ENCODE measurements around the gene FAM241A.
A peak's percentile ranks its signal among the peaks of the same experiment; 100 is the strongest.
"Not testable (repeated sequence)": the region's sequence is repeated elsewhere in the genome, so short reads cannot be mapped to it uniquely, and the experiment has no call there.

The FAM241A gene

GRCh38 chr4:112140536-112140935, 4.7 kb upstream of the FAM241A start:
- DNase-seq = no peak

GRCh38 chr4:112141366-112142138, 3.7 kb upstream of the FAM241A start:
- DNase-seq = no peak

- DNase-seq = no peak
These were observed 3.1 kb upstream of the FAM241A start for GRCh38 chr4:112142182-112142581.

GRCh38 chr4:112143781-112144180, 1.5 kb upstream of the FAM241A start:
- no peak for DNase-seq

- DNase-seq = peak in 1 of 5 experiments; percentile 2
These were observed 518 bp upstream of the FAM241A start for GRCh38 chr4:112144546-112145325.

- peak; percentile 33 to 69 (median 60) for DNase-seq
These were observed 692 bp downstream of the FAM241A start for GRCh38 chr4:112145790-112146501.

- DNase-seq = no peak
These were observed 1.2 kb downstream of the FAM241A start for GRCh38 chr4:112146502-112146813.

- no peak for DNase-seq
These were observed 2.4 kb downstream of the FAM241A start for GRCh38 chr4:112147697-112148096.

GRCh38 chr4:112150920-112151319, 5.7 kb downstream of the FAM241A start:
- no peak for DNase-seq

GRCh38 chr4:112152521-112152920, 7.3 kb downstream of the FAM241A start:
- no peak for DNase-seq

GRCh38 chr4:112153211-112153791, 8.0 kb downstream of the FAM241A start:
- no peak for DNase-seq

GRCh38 chr4:112156112-112156511, 10.9 kb downstream of the FAM241A start:
- DNase-seq = no peak

- DNase-seq = no peak
These were observed 11.3 kb downstream of the FAM241A start for GRCh38 chr4:112156553-112156952.

- DNase-seq = not testable (repeated sequence)
These were observed 18.5 kb downstream of the FAM241A start for GRCh38 chr4:112163706-112164105.

- DNase-seq = peak in 3 of 5 experiments; percentile 8 to 88 (median 16)
These were observed 22.5 kb downstream of the FAM241A start for GRCh38 chr4:112167794-112168193.

- no peak for DNase-seq
These were observed 23.7 kb downstream of the FAM241A start for GRCh38 chr4:112168719-112169500.

GRCh38 chr4:112170451-112170993, 25.3 kb downstream of the FAM241A start:
- DNase-seq = peak in 1 of 5 experiments; percentile 31

GRCh38 chr4:112171051-112171763, 26.0 kb downstream of the FAM241A start:
- DNase-seq = not testable (repeated sequence)

- peak in 1 of 5 experiments; percentile 85 for DNase-seq
These were observed 26.9 kb downstream of the FAM241A start for GRCh38 chr4:112172180-112172579.

GRCh38 chr4:112173593-112174558, 28.6 kb downstream of the FAM241A start:
- DNase-seq = no peak

All from T-helper 2 cell (primary cell).